Adipocyte (in vitro differentiated cells): ENCODE measurements around the gene FGFR2.

Experiments used
- DNase-seq: peaks from one replicate; pipeline ENCODE4 v3.0.0-alpha.2; 2015; ENCODE audit warnings: low read depth
- H3K27me3 ChIP-seq: replicated peaks from 2 replicates; pipeline ENCODE4 v1.7.0; 2013; ENCODE audit warnings: mild to moderate bottlenecking, low read length, moderate library complexity; ENCODE audit not compliant: control insufficient read depth, insufficient read depth
- H3K36me3 ChIP-seq: 2 replicates; pipeline ENCODE4 v1.7.0; 2013; ENCODE audit warnings: low read length, mild to moderate bottlenecking, moderate library complexity; ENCODE audit not compliant: control insufficient read depth, insufficient read depth, severe bottlenecking
- H3K4me1 ChIP-seq: 2 replicates; pipeline ENCODE4 v1.7.0; 2013; ENCODE audit warnings: mild to moderate bottlenecking, low read length, moderate library complexity; ENCODE audit not compliant: control insufficient read depth, insufficient read depth
- H3K4me3 ChIP-seq: 2 replicates; pipeline ENCODE4 v1.7.0; 2013; ENCODE audit warnings: mild to moderate bottlenecking, low read length, moderate library complexity
- H3K9ac ChIP-seq: 2 replicates; pipeline ENCODE4 v1.7.0; 2013; ENCODE audit warnings: mild to moderate bottlenecking, low read length, moderate library complexity
- H3K9me3 ChIP-seq: 2 replicates; pipeline ENCODE4 v1.7.0; 2013; ENCODE audit warnings: mild to moderate bottlenecking, low read length, moderate library complexity; ENCODE audit not compliant: control insufficient read depth

Gene FGFR2

DNA sequence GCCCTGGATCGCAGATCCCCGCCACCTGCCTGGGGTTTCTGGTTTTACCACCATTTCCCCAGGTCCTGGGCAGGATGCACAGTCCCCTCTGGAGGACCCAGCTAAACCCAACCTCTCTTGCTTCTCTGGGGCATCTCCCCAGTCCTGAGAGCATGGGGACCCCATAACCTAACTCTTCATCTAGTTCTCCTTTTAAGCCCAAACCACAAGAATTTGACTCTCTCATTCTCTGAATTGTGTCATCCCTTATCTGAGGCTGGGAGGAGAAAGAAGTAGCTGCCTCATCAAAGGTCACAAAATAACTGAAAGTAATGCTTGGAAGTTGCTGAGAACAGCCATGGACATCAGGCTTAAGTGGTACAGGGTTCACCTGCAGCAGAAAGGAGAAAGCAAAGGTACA, 159.9 kb downstream of the FGFR2 start:
- no peak for DNase-seq
- Histone ChIP-seq H3K27me3 (no peaks in the 10 kb centered on the region), H3K4me1 (peaks cover 22% of the 10 kb centered on the region), H3K4me3 (no peak overlapping the region), H3K9ac (no peak overlapping the region), H3K36me3 (no peaks in the 10 kb centered on the region), H3K9me3 (no peaks in the 10 kb centered on the region)

- Histone ChIP-seq H3K27me3 (no peaks in the 10 kb centered on the region), H3K9me3 (no peaks in the 10 kb centered on the region), H3K4me3 (no peak overlapping the region), H3K4me1 (peaks cover 22% of the 10 kb centered on the region), H3K9ac (no peak overlapping the region), H3K36me3 (no peaks in the 10 kb centered on the region)
- DNase-seq: no peak
Observed at GRCh38 chr10:121437596-121437995, 160.6 kb downstream of the FGFR2 start.

GRCh38 chr10:121436630-121437341, 161.5 kb downstream of the FGFR2 start:
- peaks cover 22% of the 10 kb centered on the region for H3K4me1 ChIP-seq
- no peak overlapping the region for H3K4me3 ChIP-seq
- no peak overlapping the region for H3K9ac ChIP-seq
- H3K27me3 ChIP-seq: no peaks in the 10 kb centered on the region
- H3K9me3 ChIP-seq: no peaks in the 10 kb centered on the region
- no peaks in the 10 kb centered on the region for H3K36me3 ChIP-seq
- DNase-seq: no peak

DNA sequence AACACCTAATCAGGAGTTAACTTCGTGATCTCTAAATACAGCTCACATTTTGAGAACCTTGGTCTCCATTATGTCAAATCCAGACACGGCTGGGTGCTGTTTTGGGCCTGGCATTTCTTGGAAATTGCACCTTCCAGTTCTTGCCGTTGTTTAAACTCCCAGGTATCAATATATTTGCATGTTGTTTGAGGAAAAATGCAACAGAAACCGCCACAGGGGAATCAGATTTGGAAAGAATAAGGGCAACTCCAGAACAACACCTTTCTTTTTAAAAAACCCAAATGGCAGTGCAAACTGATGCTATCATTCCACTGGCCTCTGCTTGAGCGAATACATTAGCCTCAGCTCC, 162.0 kb downstream of the FGFR2 start:
- peaks cover 22% of the 10 kb centered on the region for H3K4me1 ChIP-seq
- no peak overlapping the region for H3K9ac ChIP-seq
- no peak overlapping the region for H3K4me3 ChIP-seq
- DNase-seq: no peak
- no peaks in the 10 kb centered on the region for H3K27me3 ChIP-seq
- H3K9me3 ChIP-seq: no peaks in the 10 kb centered on the region
- H3K36me3 ChIP-seq: no peaks in the 10 kb centered on the region

DNA sequence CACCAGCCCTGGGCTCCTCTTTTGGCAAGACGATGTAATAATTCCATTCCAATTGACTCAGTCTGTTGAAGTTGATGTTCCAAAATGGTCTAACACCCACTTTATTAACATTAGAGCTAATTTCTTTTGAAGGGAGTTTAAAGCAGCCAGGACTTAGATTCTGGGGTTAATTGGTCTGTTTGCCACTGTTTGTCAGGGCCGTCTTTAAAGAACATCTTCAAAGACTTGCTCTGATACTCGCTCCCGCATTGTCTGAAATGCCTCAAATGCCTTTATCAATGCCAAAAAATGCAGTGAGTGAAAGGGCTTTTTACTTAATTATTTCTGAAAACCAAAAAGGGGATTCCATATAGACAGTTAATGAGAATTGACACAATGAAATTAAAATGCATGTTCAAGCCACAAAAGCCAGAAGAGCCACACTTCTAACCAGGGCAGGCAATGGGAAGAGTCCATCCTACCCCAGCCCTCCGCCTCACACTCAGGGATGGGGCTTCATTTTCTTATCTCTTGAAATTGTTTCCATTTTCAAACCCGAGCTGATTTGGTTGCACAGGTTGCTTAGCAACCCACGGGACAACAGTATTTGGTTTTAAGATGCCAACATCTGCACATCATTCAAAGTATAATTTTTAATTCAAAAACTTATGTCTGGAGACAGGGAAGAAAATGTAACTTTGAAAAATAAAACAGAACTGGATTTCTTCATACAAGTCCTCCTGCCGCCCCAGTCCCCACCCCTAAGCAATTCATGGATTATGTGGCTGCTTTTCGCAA, 163.0 kb downstream of the FGFR2 start:
- DNase-seq: no peak
- H3K4me3 ChIP-seq: no peak overlapping the region
- H3K4me1 ChIP-seq: peaks cover 21% of the 10 kb centered on the region
- no peaks in the 10 kb centered on the region for H3K36me3 ChIP-seq
- no peaks in the 10 kb centered on the region for H3K27me3 ChIP-seq
- H3K9me3 ChIP-seq: no peaks in the 10 kb centered on the region
- no peak overlapping the region for H3K9ac ChIP-seq

GRCh38 chr10:121433965-121434364, 164.3 kb downstream of the FGFR2 start:
- Histone ChIP-seq H3K4me1 (peaks cover 18% of the 10 kb centered on the region), H3K9me3 (no peaks in the 10 kb centered on the region), H3K27me3 (no peaks in the 10 kb centered on the region), H3K9ac (no peak overlapping the region), H3K4me3 (no peak overlapping the region), H3K36me3 (no peaks in the 10 kb centered on the region)
- DNase-seq: no peak

GRCh38 chr10:121428867-121429266, 169.4 kb downstream of the FGFR2 start:
- Histone ChIP-seq H3K9ac (no peak overlapping the region), H3K4me1 (no peaks in the 10 kb centered on the region), H3K4me3 (no peak overlapping the region), H3K9me3 (peaks cover 4% of the 10 kb centered on the region), H3K27me3 (peaks cover 10% of the 10 kb centered on the region), H3K36me3 (no peaks in the 10 kb centered on the region)
- DNase-seq: no peak
